Tibial nerve (tissue), 4 donors: ENCODE measurements around the gene OR5A2. TPM values are rescaled to one million over a fixed set of nuclear protein-coding genes. Genes with fewer than 3 reads are reported as not detected.
"Not testable (repeated sequence)": the region's sequence is repeated elsewhere in the genome, so short reads cannot be mapped to it uniquely, and the experiment has no call there.

Experiments used
- DNase-seq, 2 donors: peaks; one replicate each; pipeline ENCODE4 v3.0.0-alpha.2; 2019; ENCODE audit warnings: low spot score in 2 of 2
- H3K27ac ChIP-seq, 4 donors: fragments of 200-600 bp; sonication (generic) in 3 of 4; one replicate each; pipeline ENCODE4 v1.5.1; 2017 to 2019; ENCODE audit warnings: mild to moderate bottlenecking in 1 of 4
- H3K27me3 ChIP-seq, 2 donors: fragments of 200-600 bp; sonication (generic) in 1 of 2; one replicate each; pipeline versions ENCODE4 v1.5.1 to v1.6.0; 2017 to 2019
- H3K36me3 ChIP-seq, 3 donors: fragments of 200-600 bp; sonication (generic); one replicate each; pipeline ENCODE4 v1.5.1; 2018 to 2019
- H3K4me1 ChIP-seq, 4 donors: fragments of 200-600 bp; sonication (generic) in 3 of 4; one replicate each; pipeline ENCODE4 v1.5.1; 2017 to 2019
- H3K4me3 ChIP-seq, 4 donors: fragments of 200-600 bp; sonication (generic) in 3 of 4; one replicate each; pipeline ENCODE4 v1.5.1; 2017 to 2019; ENCODE audit warnings: mild to moderate bottlenecking in 1 of 4, moderate library complexity in 1 of 4
- H3K9me3 ChIP-seq, 4 donors: fragments of 200-600 bp; sonication (generic) in 3 of 4; one replicate each; pipeline ENCODE4 v1.5.1; 2017 to 2019
- EP300 ChIP-seq, 2 donors: sonication (generic); formaldehyde crosslinking; IDR thresholded peaks; one replicate each; pipeline ENCODE4 v1.6.1; 2017; ENCODE audit warnings: antibody characterized with exemption in 2 of 2, mild to moderate bottlenecking in 1 of 2
- POLR2A ChIP-seq, 2 donors: fragments of 450-650 bp; IDR thresholded peaks; one replicate each; pipeline ENCODE4 v1.6.1; 2017; ENCODE audit warnings: antibody characterized with exemption in 2 of 2, mild to moderate bottlenecking in 2 of 2, moderate library complexity in 2 of 2
- WGBS, 2 donors: methylation state at CpG; one replicate each; pipeline ENCODE4 v1.1.5; 2018; 5-methylcytosine and 5-hydroxymethylcytosine counted together
- total RNA-seq, 4 donors: library from RNA; depleted of rRNA; stranded (reverse); fragments of >200 nt; gene quantifications; one replicate each; pipeline ENCODE4 v1.1.0, GENCODE V29; 2016
- TF ChIP-seq, protein P1 (sequence below), 5 experiments: fragments of 200-600 bp in 3 of 5; fragments of 450-650 bp in 2 of 5; sonication (generic) in 3 of 5; IDR thresholded peaks; one replicate each; pipeline ENCODE4 v1.5.1; 2016 to 2019; ENCODE audit warnings: antibody characterized with exemption in 5 of 5, mild to moderate bottlenecking in 3 of 5, moderate library complexity in 2 of 5

The OR5A2 gene
- total RNA-seq, 4 donors from 2014 or later, result not detected

DNA sequence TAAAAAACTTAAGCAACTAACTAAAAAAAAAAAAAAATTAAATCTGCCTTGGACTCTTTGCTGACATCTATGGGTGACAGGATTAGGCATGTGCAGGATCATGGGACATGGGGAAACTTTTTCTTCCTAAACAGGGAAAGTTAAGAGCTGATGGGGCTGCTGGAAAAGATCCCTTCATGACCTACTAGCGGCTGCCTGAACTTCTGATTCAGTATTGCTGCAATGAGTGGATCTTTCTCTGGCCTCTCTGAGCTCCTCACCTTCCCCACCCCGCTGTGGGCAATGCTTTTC lies 25.0 kb downstream of the OR5A2 start:
- H3K27ac ChIP-seq, result no peak overlapping the region
- no peak overlapping the region for H3K4me3 ChIP-seq
- no peaks in the 10 kb centered on the region for H3K36me3 ChIP-seq
- DNase-seq, result no peak
- no peak for TF ChIP-seq POLR2A (IDR thresholded peaks at IDR 0.05)
- no peak for TF ChIP-seq EP300 (IDR thresholded peaks at IDR 0.05)
- TF ChIP-seq, protein P1, sequence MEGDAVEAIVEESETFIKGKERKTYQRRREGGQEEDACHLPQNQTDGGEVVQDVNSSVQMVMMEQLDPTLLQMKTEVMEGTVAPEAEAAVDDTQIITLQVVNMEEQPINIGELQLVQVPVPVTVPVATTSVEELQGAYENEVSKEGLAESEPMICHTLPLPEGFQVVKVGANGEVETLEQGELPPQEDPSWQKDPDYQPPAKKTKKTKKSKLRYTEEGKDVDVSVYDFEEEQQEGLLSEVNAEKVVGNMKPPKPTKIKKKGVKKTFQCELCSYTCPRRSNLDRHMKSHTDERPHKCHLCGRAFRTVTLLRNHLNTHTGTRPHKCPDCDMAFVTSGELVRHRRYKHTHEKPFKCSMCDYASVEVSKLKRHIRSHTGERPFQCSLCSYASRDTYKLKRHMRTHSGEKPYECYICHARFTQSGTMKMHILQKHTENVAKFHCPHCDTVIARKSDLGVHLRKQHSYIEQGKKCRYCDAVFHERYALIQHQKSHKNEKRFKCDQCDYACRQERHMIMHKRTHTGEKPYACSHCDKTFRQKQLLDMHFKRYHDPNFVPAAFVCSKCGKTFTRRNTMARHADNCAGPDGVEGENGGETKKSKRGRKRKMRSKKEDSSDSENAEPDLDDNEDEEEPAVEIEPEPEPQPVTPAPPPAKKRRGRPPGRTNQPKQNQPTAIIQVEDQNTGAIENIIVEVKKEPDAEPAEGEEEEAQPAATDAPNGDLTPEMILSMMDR (IDR thresholded peaks at IDR 0.05), result no peak
- H3K27me3 ChIP-seq, result no peaks in the 10 kb centered on the region
- H3K9me3 ChIP-seq, result peaks cover 0 to 4% (median 0%) of the 10 kb centered on the region in 4 donors
- 57 to 67% methylated on average over 2 of the region's 2 CpGs for WGBS, 2 donors
- H3K4me1 ChIP-seq, result no peaks in the 10 kb centered on the region

DNA sequence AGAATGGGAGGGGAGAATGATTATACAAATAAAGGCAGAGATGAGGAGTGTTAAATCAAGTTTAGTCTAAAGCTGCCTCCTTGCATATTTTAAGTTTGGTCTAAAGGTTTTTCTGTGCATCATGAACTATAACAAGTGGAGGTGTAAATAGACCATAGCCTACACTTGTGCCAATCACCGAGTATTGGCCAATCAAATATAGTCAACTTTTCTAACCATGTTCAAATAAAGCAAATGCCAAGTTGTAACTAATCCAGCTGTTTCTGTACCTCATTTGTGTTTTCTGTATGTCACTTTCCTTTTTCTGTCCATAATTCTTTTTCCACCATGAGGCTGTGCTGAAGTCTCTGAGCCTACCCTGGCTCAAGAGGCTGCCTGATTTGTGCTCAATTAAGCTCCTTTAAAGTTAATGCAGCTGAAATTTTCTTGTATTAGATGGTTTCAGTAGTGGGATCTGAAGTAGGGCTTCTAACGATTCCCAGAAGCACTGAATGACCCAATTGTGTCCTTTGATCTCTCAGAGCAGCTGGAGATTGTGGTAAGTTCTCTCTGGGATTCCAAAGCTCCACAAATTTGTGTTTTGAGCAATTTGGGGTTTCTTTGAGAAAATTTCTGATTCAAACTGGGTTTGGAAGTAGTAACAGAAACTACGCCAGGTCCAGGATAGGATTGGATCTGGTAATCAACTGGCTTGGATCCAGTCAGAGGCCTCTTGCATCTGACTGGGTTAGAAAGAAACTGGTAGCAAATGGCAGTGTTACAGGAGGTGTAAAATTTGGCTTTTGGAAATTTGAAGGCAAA lies 25.6 kb downstream of the OR5A2 start:
- Histone ChIP-seq H3K27me3 (no peaks in the 10 kb centered on the region), H3K4me1 (no peaks in the 10 kb centered on the region), H3K36me3 (no peaks in the 10 kb centered on the region), H3K9me3 (peaks cover 0 to 4% (median 0%) of the 10 kb centered on the region in 4 donors), H3K4me3 (no peak overlapping the region), H3K27ac (no peak overlapping the region)
- 61 to 75% methylated on average over 3 of the region's 3 CpGs for WGBS, 2 donors
- no peak for DNase-seq
- TF ChIP-seq, protein P1 (IDR thresholded peaks at IDR 0.05), result no peak
- TF ChIP-seq EP300 (IDR thresholded peaks at IDR 0.05), result no peak
- no peak for TF ChIP-seq POLR2A (IDR thresholded peaks at IDR 0.05)

DNA sequence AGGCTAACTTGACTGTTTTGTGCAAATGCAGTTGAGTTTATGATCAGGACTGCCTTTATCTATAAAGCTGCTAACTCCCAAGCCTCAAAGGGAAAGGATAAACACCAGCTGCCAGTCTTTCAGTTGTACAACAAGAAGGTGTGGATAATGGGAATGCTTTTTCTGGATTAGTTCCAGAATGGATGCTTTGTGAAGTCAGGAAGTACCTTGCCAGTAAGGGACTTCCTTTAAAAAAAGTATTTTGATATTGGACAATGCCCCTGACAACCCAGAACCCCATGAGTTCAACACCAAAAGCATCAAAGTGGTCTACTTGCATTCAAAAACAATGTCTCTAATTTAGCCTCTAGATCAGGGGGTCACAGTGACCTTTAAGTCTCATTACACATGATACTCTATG lies 32.0 kb downstream of the OR5A2 start:
- Histone ChIP-seq H3K27me3 (no peaks in the 10 kb centered on the region), H3K36me3 (no peaks in the 10 kb centered on the region), H3K9me3 (no peaks in the 10 kb centered on the region), H3K4me3 (no peak overlapping the region), H3K4me1 (no peaks in the 10 kb centered on the region), H3K27ac (no peak overlapping the region)
- TF ChIP-seq POLR2A (IDR thresholded peaks at IDR 0.05), result no peak
- DNase-seq, result no peak

DNA sequence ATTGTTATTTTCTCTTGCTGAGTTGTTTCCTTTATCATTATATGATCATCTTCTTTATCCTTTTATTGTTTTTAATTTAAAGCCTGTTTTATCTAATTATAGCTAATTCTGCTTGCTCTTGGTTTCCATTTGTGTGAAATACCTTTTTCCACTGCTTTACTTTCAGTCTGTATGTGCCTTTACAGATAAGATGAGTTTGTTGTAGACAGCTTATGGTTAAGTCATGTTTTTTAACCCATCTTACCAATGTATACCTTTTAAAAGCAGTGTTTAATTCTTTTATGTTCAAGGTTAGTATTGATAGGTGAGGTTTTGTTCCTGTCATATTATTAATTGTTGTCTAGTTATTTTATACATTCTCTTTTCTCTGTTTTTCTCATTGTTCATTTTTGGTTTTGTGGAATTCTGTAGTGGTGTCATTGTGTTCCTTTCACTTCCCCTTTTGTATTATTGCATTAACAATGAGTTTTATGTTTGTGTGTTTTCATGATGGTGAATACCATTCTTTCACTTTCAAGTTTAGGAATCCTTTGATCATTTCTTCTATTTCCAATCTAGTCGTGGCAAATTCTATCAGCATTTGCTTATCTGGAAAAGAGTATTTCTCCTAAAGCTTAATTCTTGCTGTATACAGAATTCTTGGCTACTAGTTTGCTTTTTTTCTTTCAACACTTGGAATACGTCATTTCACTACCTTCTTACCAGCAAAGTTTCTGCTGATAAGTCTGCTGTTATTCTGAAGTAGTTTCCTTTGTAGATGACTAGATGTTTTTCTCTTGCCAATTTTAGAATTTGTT lies 45.8 kb downstream of the OR5A2 start:
- Histone ChIP-seq H3K4me1 (no peaks in the 10 kb centered on the region), H3K27me3 (no peaks in the 10 kb centered on the region), H3K9me3 (peaks cover 0 to 18% (median 2%) of the 10 kb centered on the region in 4 donors), H3K27ac (no peak overlapping the region), H3K36me3 (no peaks in the 10 kb centered on the region), H3K4me3 (no peak overlapping the region)
- TF ChIP-seq EP300 (IDR thresholded peaks at IDR 0.05) (no peak), POLR2A (IDR thresholded peaks at IDR 0.05) (no peak)
- TF ChIP-seq, protein P1 (IDR thresholded peaks at IDR 0.05), result no peak
- WGBS, 2 donors, result 55 to 59% methylated on average over 2 of the region's 2 CpGs
- no peak for DNase-seq

DNA sequence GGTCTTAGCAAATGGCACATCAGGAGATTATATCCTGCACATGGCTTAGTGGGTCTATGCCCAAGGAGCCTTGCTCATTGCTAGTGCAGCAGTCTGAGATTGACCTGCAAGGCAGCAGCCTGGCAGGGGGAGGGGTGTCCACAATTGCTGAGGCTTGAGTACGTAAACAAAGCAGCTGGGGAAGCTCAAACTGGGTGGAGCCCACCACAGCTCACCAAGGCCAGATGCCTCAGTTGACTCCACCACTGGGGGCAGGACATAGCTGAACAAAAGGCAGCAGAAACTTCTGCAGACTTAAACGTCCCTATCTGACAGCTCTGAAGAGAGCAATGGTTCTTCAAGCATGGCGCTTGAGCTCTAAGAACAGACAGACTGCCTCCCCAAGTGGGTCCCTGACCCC lies 53.9 kb downstream of the OR5A2 start:
- not testable (repeated sequence) for DNase-seq, H3K27me3 ChIP-seq, H3K4me3 ChIP-seq, H3K36me3 ChIP-seq, H3K4me1 ChIP-seq, H3K27ac ChIP-seq
- peaks cover 0 to 43% (median 0%) of the 10 kb centered on the region in 4 donors for H3K9me3 ChIP-seq
- WGBS, 2 donors, result 25 to 42% methylated on average over 2 to 3 of the region's 3 CpGs
